Cardiac septum (tissue), 1 donor: Measurements from ENCODE around the gene IL15RA. TPM values are rescaled to one million over a fixed set of nuclear protein-coding genes. Genes with fewer than 3 reads are reported as not detected.

Experiments used
- DNase-seq: peaks from one replicate; pipeline ENCODE4 v3.0.0-alpha.2; 2020; ENCODE audit warnings: low spot score
- intact Hi-C: fragments of 100-400 bp; cut with DNase I; formaldehyde crosslinking; loops from one replicate; pipeline ENCODE4 v1.14.0; 2022
- long read RNA-seq: library from polyadenylated mRNA; unstranded; transcript quantifications from one replicate; pipeline ENCODE4 v2.0.0, GENCODE V29; 2021
- total RNA-seq: library from RNA; stranded (reverse); fragmentation: NEBNext Ultra II Directional; extraction: Animal tissue kit (Norgen Biotek cat#: 25700); gene quantifications from one replicate; pipeline ENCODE4 v1.2.1, GENCODE V29; 2021
- donor health status: DM: no; HTN: no; CAD: no.

Gene IL15RA
- 3.9 TPM for total RNA-seq
- long read RNA-seq, partial matches to known transcripts: 1 of 7 reads
- long read RNA-seq, other reads (novel, unspliced or antisense): 1 of 7 reads

DNA sequence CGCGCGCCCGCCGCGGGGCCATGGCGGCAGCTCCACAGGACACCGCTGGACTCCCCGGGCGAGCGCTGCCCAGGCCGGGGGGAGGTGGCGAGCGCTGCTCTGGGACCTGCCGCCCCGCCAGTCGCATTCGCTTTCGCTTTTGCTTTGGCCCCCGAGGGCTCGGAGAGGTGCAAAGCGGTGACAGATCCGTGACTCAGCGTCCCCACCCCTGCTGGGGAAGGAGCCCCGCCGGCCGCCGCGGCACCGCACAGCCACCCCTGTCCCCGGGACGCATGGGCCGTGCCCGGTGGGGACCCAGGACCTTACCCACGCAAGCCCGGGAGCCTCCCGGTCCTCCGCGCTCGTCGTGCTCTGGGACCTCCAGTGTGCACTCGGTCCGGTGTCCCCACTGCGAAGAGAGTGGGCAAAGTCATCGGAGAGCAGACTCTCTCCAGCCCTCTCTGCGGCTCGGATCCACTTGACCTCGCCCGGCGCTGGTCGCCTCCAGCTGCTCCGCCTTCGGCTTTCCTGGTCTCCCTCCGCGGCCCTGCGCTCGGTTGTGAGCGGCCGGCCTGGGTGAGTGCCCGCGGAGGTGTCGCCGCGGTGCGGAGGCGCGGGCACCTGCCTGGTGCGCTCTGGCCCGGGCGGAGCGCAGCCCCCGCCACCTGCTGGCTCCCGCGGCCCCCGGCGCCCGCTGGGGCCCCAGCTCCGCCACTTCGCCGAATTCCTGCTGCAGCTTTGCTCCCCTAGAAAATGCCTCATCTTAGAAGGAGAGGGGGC lies at the start of gene IL15RA:
IL15RA (minus strand) TSS at position 73 of the 759 bp plus-strand sequence; CDS start at position 22, 51 bp downstream.
- intact Hi-C loops: loop anchor here (2.0 kb wide), 1 partner anchor 31 kb away; no protein-coding TSS in a partner anchor

DNA sequence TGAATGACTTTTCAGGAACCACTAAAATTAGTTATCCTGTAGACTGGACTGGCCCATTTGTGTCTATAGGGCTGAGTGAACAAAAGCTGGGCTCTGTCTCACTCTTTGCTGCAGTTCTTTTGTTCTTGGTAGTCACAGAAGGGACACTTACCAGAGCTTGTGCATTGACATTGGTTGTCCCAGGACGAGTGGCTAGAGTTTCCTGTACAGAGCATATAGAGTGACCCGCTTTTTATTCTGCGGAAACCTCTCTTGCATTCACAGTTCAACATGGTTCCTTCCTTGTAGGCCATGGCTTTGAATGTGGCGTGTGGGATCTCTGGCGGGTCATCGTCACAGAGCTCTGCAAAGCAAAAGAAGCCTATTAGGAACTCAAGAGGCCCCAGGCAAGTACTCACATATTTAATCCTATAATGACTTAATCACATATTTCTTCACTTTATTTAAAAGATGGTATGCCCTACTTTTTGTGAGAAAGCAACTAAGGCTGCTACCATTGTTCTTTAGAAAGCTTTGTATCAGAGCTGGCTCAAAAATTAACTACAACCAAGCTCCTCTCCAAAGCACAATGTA lies 48.4 kb upstream of the IL15RA start:
- DNase-seq: no peak
- intact Hi-C loops: no loop called here

More for the DNA sequence above, at the start of gene IL15RA:
- DNase-seq: peak; percentile 93

- DNase-seq: no peak
- intact Hi-C loops: no loop called here
These were observed 47.0 kb upstream of the IL15RA start for GRCh38 chr10:6024334-6024682.

- DNase-seq: no peak
- intact Hi-C loops: no loop called here
These were observed 46.5 kb upstream of the IL15RA start for GRCh38 chr10:6023661-6024333.

DNA sequence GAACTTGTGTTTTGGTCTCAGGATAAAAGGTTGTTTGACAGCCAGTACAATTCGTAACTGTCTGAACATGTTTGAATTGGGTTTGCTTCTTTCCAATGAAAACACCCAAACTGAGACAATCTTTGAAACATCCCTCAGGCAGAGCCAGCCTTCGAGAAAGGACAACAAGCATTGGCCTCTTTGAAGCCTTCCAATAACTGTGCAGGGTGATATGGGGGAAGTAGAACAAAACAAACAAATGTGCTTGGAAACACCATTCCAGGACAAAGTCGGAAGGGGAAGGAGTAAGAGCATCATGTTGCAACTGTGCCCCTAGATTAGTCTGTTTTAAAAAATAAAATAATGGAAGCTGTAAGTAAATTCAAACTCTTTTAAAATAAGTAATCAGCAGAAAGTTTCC lies 45.3 kb upstream of the IL15RA start:
- intact Hi-C loops: no loop called here
- DNase-seq: no peak

GRCh38 chr10:6020826-6021225 lies 43.5 kb upstream of the IL15RA start:
- DNase-seq: no peak
- intact Hi-C loops: no loop called here

- intact Hi-C loops: no loop called here
- DNase-seq: no peak
These were observed 42.5 kb upstream of the IL15RA start for GRCh38 chr10:6019796-6020195.

- intact Hi-C loops: no loop called here
These were observed 41.9 kb upstream of the IL15RA start for GRCh38 chr10:6019010-6019782.

DNA sequence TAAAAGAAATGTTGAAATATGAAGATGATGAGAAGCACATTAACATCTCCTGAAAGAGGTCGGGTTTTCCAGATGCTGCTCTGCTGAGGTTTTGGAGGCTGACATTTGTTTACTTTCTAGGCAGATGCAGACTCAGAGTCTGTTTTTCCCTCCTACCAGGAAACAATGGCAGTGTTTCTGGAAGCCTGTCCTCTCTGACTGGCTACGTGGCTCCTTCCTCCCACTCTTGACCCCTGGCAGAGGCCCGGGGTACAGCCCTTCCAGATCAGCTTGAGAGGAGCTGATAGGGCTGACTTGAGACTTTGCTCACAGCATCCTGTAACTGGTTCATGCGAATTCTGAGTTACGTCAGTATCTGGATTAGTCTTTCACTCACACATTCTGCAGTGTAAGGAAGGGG lies 41.1 kb upstream of the IL15RA start:
- intact Hi-C loops: no loop called here
- no peak for DNase-seq

More at GRCh38 chr10:6019010-6019782, 41.9 kb upstream of the IL15RA start:
- no peak for DNase-seq

DNA sequence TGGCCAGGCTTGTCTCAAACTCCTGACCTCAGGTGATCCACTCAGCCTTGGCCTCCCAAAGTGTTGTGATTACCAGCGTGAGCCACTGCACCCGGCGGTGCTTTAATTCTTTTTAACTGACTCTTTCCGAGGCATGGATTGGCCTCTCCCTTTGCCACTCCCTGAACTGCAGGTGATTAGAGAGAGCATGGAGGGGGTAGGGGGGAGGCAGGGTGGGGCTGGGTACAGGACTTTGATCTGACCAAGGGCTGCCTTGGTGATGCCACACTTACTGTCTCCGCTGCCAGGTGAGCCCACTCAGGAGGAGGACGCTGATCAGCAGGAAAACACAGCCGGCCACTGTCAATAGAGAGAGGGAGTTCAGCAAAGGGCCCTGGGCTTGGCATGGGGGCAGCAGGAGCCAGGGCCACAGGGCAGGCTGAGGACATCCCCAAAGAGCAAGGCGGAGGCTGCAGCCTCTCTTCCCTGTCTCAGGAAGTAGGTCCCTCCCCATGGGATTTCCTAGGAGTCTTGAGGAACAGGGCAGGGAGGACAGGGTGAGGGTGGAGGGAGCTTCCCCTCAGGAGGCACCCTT lies 40.5 kb upstream of the IL15RA start:
- intact Hi-C loops: no loop called here
- no peak for DNase-seq

- DNase-seq: no peak
- intact Hi-C loops: loop anchor here (5.0 kb wide), 3 partner anchors 62 to 388 kb away; partner anchors contain the start of gene RBM17
These were observed 37.0 kb upstream of the IL15RA start for GRCh38 chr10:6014241-6014761.

- no peak for DNase-seq
- intact Hi-C loops: loop anchor here (5.0 kb wide), 3 partner anchors 61 to 389 kb away; partner anchors contain the start of gene RBM17
These were observed 36.3 kb upstream of the IL15RA start for GRCh38 chr10:6013413-6014192.

DNA sequence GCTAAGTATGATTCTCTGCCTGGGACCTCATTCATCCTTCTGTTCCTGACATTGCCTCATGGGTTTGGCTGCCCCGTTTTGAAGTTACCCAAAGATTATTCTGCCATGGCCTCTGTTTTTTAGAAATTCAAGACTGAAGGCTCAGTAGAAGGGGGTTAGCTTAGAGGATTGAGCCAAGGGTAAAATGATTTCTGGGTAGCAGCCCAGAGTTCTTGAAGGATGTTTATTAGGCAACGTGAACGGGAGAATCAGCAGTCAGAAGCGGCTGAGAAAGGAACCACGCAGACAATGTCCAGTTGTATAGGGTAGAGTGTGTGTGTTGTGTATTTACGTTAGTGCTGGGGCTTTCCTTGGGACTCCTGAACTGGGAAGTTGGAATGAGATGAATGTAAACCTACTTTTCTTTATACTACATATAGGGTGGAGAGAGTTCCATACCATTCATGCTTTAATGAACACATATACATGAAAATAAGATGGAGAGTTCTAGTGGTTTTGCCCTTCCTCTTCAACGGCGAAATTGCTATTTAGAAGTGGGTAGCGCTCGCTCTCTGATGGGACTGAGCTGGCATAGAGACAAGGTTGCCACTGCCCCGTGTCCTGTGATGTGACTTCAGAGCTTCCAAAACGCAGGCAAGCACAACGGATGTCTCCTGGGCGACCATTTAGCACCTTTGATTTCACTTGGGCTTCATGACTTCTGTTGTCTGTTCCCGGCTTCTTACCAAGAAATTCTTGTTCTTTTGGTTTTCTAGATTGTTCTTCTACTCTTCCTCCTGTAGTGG lies 35.0 kb upstream of the IL15RA start:
- DNase-seq: no peak
- intact Hi-C loops: loop anchor here (5.0 kb wide), 3 partner anchors 60 to 390 kb away; partner anchors contain the start of gene RBM17

DNA sequence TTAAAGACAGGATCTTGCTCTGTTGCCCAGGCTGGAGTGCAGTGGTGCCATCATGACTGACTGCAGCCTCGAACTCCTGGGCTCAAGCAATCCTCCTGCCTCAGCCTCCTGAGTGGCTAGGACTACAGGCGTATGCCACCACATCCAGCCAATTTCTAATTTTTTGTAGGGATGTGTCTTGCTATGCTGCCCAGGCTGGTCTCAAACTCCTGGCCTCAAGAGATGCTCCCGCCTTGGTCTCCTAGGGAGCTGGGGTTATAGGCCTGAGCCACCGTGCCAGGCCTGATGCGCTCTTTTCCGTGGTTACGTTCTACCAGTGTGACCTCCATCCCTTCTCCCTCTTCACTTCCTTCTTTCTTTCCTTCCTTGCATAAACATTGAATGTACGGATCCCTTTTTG lies 34.2 kb upstream of the IL15RA start:
- intact Hi-C loops: loop anchor here (5.0 kb wide), 3 partner anchors 59 to 391 kb away; partner anchors contain the start of gene RBM17
- DNase-seq: no peak

DNA sequence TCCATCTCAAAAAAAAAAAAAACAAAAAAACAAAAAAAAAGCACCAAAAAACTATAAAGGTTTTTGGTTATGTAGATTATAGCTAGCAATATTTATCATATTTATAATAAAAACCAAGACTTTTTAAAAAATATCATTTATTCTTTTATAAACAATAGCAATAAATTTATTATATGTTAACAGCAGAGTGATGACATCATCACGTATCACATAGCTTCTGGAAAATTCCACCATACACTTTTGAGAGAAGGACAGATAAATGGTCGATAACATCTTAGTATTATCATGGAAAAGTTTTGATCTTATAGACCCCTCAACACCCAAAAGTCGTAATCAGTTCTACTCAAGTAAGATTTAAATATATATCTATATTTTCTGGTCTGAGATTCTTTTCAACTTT lies 33.2 kb upstream of the IL15RA start:
- no peak for DNase-seq
- intact Hi-C loops: loop anchor here (5.0 kb wide), 3 partner anchors 58 to 392 kb away; partner anchors contain the start of gene RBM17

DNA sequence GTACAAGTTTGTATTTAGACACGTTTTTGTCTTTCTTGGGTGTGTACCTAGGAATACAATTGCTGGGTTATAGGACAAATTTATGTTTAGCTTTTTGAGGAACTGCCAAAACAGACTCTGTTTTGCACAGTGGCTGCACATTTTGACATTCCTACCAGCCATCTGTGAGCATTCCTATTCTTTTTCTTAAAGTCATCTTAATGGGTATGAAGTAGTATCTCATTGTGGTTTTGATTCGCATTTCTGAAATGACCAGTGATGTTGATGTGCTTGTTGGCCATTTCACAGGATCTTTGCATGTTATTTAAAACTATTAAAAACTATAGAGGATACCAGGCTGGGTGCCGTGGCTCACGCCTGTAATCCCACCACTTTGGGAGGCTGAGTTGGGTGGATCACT lies 32.6 kb upstream of the IL15RA start:
- no peak for DNase-seq
- intact Hi-C loops: loop anchor here (5.0 kb wide), 3 partner anchors 58 to 392 kb away; partner anchors contain the start of gene RBM17

DNA sequence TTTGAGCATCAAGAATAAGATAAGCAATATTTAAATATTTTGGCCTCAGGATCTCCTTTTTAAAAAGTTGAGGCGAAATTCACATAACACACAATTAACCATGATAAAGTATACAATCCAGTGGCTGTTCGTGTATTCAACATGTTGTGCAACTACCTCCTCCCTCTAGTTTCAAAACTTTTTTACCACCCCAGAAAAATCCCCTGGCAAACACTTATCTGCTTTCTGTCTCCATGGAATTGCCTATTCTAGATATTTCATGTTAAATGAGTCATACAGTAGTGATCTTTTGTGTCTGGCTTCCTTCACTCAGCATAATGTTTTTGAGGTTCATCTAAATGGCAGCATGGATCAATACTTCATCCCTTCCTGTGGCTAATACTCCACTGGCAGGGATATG lies 31.8 kb upstream of the IL15RA start:
- no peak for DNase-seq
- intact Hi-C loops: no loop called here
